Endodermal cell (in vitro differentiated cells): ENCODE data around the gene PROSER1. TPM values are rescaled to one million over a fixed set of nuclear protein-coding genes. Genes with fewer than 3 reads are reported as not detected.

Experiments
- DNase-seq: peaks from one replicate; pipeline ENCODE4 v3.0.0-alpha.2; 2017
- H3K27ac ChIP-seq: 2 replicates; pipeline ENCODE4 v1.5.1; 2013; ENCODE audit warnings: mild to moderate bottlenecking, low read depth, low read length, moderate library complexity
- H3K27me3 ChIP-seq: 2 replicates; pipeline ENCODE4 v1.6.1; 2013; ENCODE audit warnings: mild to moderate bottlenecking, low read length, moderate library complexity; ENCODE audit not compliant: insufficient read depth, control insufficient read depth, poor library complexity, severe bottlenecking
- H3K36me3 ChIP-seq: 2 replicates; pipeline ENCODE4 v1.7.0; 2013; ENCODE audit warnings: mild to moderate bottlenecking, low read length, moderate library complexity; ENCODE audit not compliant: control insufficient read depth, insufficient read depth
- H3K4me1 ChIP-seq: one replicate; pipeline ENCODE4 v1.7.0; 2013; ENCODE audit warnings: low read length; ENCODE audit not compliant: control insufficient read depth, insufficient read depth
- H3K4me3 ChIP-seq: 2 replicates; pipeline ENCODE4 v1.5.1; 2013; ENCODE audit warnings: mild to moderate bottlenecking, low read length, moderate library complexity
- H3K9ac ChIP-seq: 2 replicates; pipeline ENCODE4 v1.6.1; 2013; ENCODE audit warnings: mild to moderate bottlenecking, low read length, moderate library complexity; ENCODE audit not compliant: poor library complexity, severe bottlenecking; ENCODE audit errors: extremely low read depth
- H3K9me3 ChIP-seq: 2 replicates; pipeline ENCODE4 v1.6.1; 2013; ENCODE audit warnings: mild to moderate bottlenecking, low read length, moderate library complexity; ENCODE audit not compliant: control insufficient read depth
- H3K27ac Mint-ChIP-seq: 2 replicates; pipeline ENCODE4 v1.8.0; 2020; ENCODE audit warnings: mixed read lengths
- H3K27me3 Mint-ChIP-seq: 2 replicates; pipeline ENCODE4 v1.8.0; 2021; ENCODE audit warnings: mild to moderate bottlenecking, mixed read lengths; ENCODE audit not compliant: insufficient read depth
- H3K36me3 Mint-ChIP-seq: 2 replicates; pipeline ENCODE4 v1.8.0; 2020; ENCODE audit warnings: low read depth, mixed read lengths
- H3K4me1 Mint-ChIP-seq: 2 replicates; pipeline ENCODE4 v1.8.0; 2020; ENCODE audit warnings: mixed read lengths
- H3K4me3 Mint-ChIP-seq: 2 replicates; pipeline ENCODE4 v1.8.0; 2020; ENCODE audit warnings: mild to moderate bottlenecking, moderate library complexity, mixed read lengths
- H3K9me3 Mint-ChIP-seq: 2 replicates; pipeline ENCODE4 v1.8.0; 2020; ENCODE audit warnings: mild to moderate bottlenecking, mixed read lengths
- CTCF ChIP-seq: fragments of 200-600 bp; sonication (generic); conservative IDR thresholded peaks from 2 replicates; pipeline ENCODE4 v1.5.0; 2021; ENCODE audit warnings: antibody characterized with exemption, mild to moderate bottlenecking
- WGBS, 2 experiments: methylation state at CpG; one replicate each; pipeline versions ENCODE4 v1.1.5 to v1.1.7; 2013; ENCODE audit warnings: missing lambda C conversion rate in 2 of 2, mixed read lengths in 1 of 2; ENCODE audit not compliant: insufficient coverage in 1 of 2, insufficient read length in 1 of 2; 5-methylcytosine and 5-hydroxymethylcytosine counted together
- total RNA-seq, 2 donors: library from RNA; stranded (reverse); fragmentation: NEBNext Ultra II Directional in 1 of 2; extraction: Animal tissue kit (Norgen Biotek cat#: 25700) in 1 of 2; gene quantifications; 2 replicates in 1 of 2; 3 replicates in 1 of 2; pipeline ENCODE4 v1.2.1, GENCODE V29; 2021

PROSER1 gene
- total RNA-seq, 2 donors from 2014 or later = 54.0 to 62.1 TPM

GRCh38 chr13:39039041-39039440, 1.2 kb upstream of the PROSER1 start:
- H3K9ac ChIP-seq = no peak overlapping the region

DNA sequence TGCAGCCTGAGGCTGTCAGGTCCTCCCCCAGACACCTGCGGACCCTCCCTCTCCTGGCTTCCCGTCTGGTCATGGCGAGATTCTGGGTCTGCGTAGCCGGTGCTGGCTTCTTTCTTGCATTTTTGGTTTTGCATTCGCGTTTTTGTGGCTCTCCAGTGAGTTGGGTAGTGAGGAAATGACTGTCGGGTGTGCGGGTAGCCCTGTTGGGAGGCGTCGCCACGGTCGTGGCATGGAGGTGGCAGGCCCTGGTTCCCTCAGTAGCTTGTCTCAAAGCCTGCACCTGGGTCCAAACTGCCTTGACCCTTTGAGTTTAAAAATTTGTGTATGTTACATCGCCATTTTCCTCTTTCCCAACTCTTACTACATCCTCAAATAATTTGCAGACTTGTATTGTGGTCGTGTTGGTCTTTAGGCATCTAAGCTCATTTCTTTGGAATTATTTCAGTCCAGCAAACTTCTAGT, 711 bp upstream of the PROSER1 start:
- Histone ChIP-seq H3K27me3 (no peaks in the 10 kb centered on the region), H3K36me3 (no peaks in the 10 kb centered on the region), H3K9me3 (no peaks in the 10 kb centered on the region), H3K9ac (peak overlapping the region; percentile 79), H3K4me3 (peak overlapping the region; percentile 96), H3K27ac (peak overlapping the region; percentile 89), H3K4me1 (peaks cover 3% of the 10 kb centered on the region)
- peaks cover 29% of the 10 kb centered on the region for H3K4me1 Mint-ChIP-seq
- peaks cover 6% of the 10 kb centered on the region for H3K36me3 Mint-ChIP-seq
- 7 to 37% methylated on average over 3 to 15 of the region's 15 CpGs for WGBS, 2 experiments
- no peaks in the 10 kb centered on the region for H3K27me3 Mint-ChIP-seq
- peak overlapping the region; percentile 90 for H3K4me3 Mint-ChIP-seq
- H3K27ac Mint-ChIP-seq = peak overlapping the region; percentile 97
- H3K9me3 Mint-ChIP-seq = no peaks in the 10 kb centered on the region
- no peak for TF ChIP-seq CTCF
- DNase-seq = no peak

More at GRCh38 chr13:39039041-39039440, 1.2 kb upstream of the PROSER1 start:
- peaks cover 28% of the 10 kb centered on the region for H3K4me1 Mint-ChIP-seq
- H3K27me3 ChIP-seq = no peaks in the 10 kb centered on the region
- H3K27me3 Mint-ChIP-seq = no peaks in the 10 kb centered on the region
- no peaks in the 10 kb centered on the region for H3K9me3 Mint-ChIP-seq
- TF ChIP-seq CTCF = no peak
- H3K36me3 Mint-ChIP-seq = peaks cover 6% of the 10 kb centered on the region
- no peak for DNase-seq
- H3K4me1 ChIP-seq = peaks cover 3% of the 10 kb centered on the region
- 64 to 72% methylated on average over 5 to 7 of the region's 7 CpGs for WGBS, 2 experiments
- no peak overlapping the region for H3K27ac ChIP-seq
- H3K9me3 ChIP-seq = no peaks in the 10 kb centered on the region
- H3K4me3 Mint-ChIP-seq = peak overlapping the region; percentile 90
- peaks cover under 1% of the 10 kb centered on the region for H3K36me3 ChIP-seq
- peak overlapping the region; percentile 96 for H3K4me3 ChIP-seq
- no peak overlapping the region for H3K27ac Mint-ChIP-seq

DNA sequence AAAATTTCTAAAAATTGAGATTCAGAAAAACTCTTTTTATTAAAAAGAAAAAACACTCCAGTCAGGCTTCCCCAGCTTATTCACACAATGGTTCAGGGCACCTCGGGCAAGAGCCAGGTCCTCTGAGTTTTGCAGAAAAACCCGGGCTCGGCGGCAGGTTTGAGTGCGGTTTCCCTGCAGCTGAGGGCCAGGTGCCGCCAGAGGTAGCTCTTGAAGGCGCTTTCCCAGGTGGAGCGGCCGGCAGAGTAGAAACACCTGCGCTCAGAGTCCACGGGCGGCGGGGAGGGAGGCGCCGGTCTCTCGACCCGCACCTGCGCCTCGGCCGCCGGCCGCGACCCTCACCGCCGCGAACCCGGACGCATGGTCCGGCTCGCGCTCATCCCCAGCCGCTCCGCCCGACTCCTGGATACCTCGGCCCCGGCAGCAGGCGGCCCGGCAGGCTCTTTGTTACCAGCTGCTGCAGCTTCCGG, 444 bp downstream of the PROSER1 start:
- H3K9me3 Mint-ChIP-seq = no peaks in the 10 kb centered on the region
- no peaks in the 10 kb centered on the region for H3K36me3 ChIP-seq
- H3K27me3 ChIP-seq = no peaks in the 10 kb centered on the region
- no peaks in the 10 kb centered on the region for H3K9me3 ChIP-seq
- peak overlapping the region; percentile 79 for H3K9ac ChIP-seq
- no peak for DNase-seq
- H3K27me3 Mint-ChIP-seq = no peaks in the 10 kb centered on the region
- H3K27ac Mint-ChIP-seq = peak overlapping the region; percentile 97
- TF ChIP-seq CTCF = peak; percentile 32
- H3K27ac ChIP-seq = peak overlapping the region; percentile 89
- H3K4me1 ChIP-seq = peaks cover 3% of the 10 kb centered on the region
- peak overlapping the region; percentile 90 for H3K4me3 Mint-ChIP-seq
- H3K4me1 Mint-ChIP-seq = peaks cover 29% of the 10 kb centered on the region
- H3K4me3 ChIP-seq = peak overlapping the region; percentile 96
- peaks cover 3% of the 10 kb centered on the region for H3K36me3 Mint-ChIP-seq
- WGBS, 2 experiments = 0% methylated on average over 8 to 39 of the region's 39 CpGs
